GM04504 (cell line): ENCODE results near the gene HKDC1.
"Not testable (repeated sequence)": the region's sequence is repeated elsewhere in the genome, so short reads cannot be mapped to it uniquely, and the experiment has no call there.

Experiments
- DNase-seq: peaks from one replicate; pipeline ENCODE4 v3.0.0-alpha.2; 2012; ENCODE audit warnings: low read depth

Gene HKDC1

GRCh38 chr10:69242852-69243212, 22.7 kb downstream of the HKDC1 start:
- DNase-seq = no peak

GRCh38 chr10:69243817-69244216, 23.7 kb downstream of the HKDC1 start:
- DNase-seq = no peak

GRCh38 chr10:69246036-69246435, 25.9 kb downstream of the HKDC1 start:
- DNase-seq = no peak

GRCh38 chr10:69246581-69247312, 26.6 kb downstream of the HKDC1 start:
- no peak for DNase-seq

- DNase-seq = no peak
Measured at GRCh38 chr10:69247313-69247710, 27.2 kb downstream of the HKDC1 start.

- DNase-seq = no peak
Measured at GRCh38 chr10:69248117-69248730, 28.1 kb downstream of the HKDC1 start.

GRCh38 chr10:69250041-69250440, 29.9 kb downstream of the HKDC1 start:
- DNase-seq = no peak

- DNase-seq = not testable (repeated sequence)
Measured at GRCh38 chr10:69251417-69251816, 31.3 kb downstream of the HKDC1 start.

GRCh38 chr10:69253171-69253570, 33.0 kb downstream of the HKDC1 start:
- no peak for DNase-seq

GRCh38 chr10:69254877-69255276, 34.7 kb downstream of the HKDC1 start:
- DNase-seq = no peak

- no peak for DNase-seq
Measured at GRCh38 chr10:69259547-69260243, 39.6 kb downstream of the HKDC1 start.

- no peak for DNase-seq
Measured at GRCh38 chr10:69261184-69261583, 41.1 kb downstream of the HKDC1 start.

- no peak for DNase-seq
Measured at GRCh38 chr10:69262292-69262751, 42.2 kb downstream of the HKDC1 start.

- DNase-seq = no peak
Measured at GRCh38 chr10:69265521-69265920, 45.4 kb downstream of the HKDC1 start.

GRCh38 chr10:69268761-69269416, 48.8 kb downstream of the HKDC1 start:
- no peak for DNase-seq

GRCh38 chr10:69269761-69270160, 49.6 kb downstream of the HKDC1 start:
- DNase-seq = no peak

- no peak for DNase-seq
Measured at GRCh38 chr10:69270990-69271389, 50.9 kb downstream of the HKDC1 start.

- no peak for DNase-seq
Measured at GRCh38 chr10:69272624-69273023, 52.5 kb downstream of the HKDC1 start.

- DNase-seq = no peak
Measured at GRCh38 chr10:69275444-69275843, 55.3 kb downstream of the HKDC1 start.

- DNase-seq = no peak
Measured at GRCh38 chr10:69276503-69276902, 56.4 kb downstream of the HKDC1 start.

GRCh38 chr10:69278446-69278963, 58.4 kb downstream of the HKDC1 start, which contains the start of gene HK1:
Gene HK1 (plus strand): TSS chr10:69278496.
- no peak for DNase-seq

GRCh38 chr10:69279110-69279509, 59.0 kb downstream of the HKDC1 start:
- no peak for DNase-seq
